ENCODE measurements around the gene GPX8.

GRCh38 chr5:55191165-55191564, 31.2 kb downstream of the GPX8 start:
- TF ChIP-seq, protein P1, sequence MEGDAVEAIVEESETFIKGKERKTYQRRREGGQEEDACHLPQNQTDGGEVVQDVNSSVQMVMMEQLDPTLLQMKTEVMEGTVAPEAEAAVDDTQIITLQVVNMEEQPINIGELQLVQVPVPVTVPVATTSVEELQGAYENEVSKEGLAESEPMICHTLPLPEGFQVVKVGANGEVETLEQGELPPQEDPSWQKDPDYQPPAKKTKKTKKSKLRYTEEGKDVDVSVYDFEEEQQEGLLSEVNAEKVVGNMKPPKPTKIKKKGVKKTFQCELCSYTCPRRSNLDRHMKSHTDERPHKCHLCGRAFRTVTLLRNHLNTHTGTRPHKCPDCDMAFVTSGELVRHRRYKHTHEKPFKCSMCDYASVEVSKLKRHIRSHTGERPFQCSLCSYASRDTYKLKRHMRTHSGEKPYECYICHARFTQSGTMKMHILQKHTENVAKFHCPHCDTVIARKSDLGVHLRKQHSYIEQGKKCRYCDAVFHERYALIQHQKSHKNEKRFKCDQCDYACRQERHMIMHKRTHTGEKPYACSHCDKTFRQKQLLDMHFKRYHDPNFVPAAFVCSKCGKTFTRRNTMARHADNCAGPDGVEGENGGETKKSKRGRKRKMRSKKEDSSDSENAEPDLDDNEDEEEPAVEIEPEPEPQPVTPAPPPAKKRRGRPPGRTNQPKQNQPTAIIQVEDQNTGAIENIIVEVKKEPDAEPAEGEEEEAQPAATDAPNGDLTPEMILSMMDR (IDR thresholded peaks at IDR 0.05) = no peak
- TF ChIP-seq POLR2A (IDR thresholded peaks at IDR 0.05) = no peak
